GM12801 (cell line): ENCODE measurements around the gene DDTL.
"Not testable (repeated sequence)": the region's sequence is repeated elsewhere in the genome, so short reads cannot be mapped to it uniquely, and the experiment has no call there.

Experiments
- CTCF ChIP-seq: IDR thresholded peaks from one replicate; pipeline ENCODE4 v1.5.1; 2011; ENCODE audit warnings: control low read depth; ENCODE audit not compliant: insufficient read length; ENCODE audit errors: extremely low read depth

The DDTL gene

DNA sequence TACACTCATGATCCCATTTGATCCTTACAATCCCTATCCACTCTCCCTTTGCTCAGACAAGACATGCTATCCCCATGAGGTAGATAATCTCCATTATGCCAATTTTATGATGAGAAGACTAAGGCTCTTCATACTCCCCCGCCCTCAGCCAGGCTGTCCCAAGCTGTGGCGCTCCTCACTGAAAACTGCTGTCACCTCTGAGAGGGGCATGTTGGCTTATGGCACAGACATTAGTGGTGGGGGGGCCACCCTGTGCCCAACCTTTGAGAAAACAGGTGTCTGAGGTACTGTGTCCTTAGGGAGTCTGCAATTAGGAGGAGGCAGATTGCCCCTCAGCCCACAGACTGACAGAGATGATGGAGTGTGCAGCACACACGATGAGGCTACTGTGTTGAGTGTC lies 2.4 kb downstream of the DDTL start:
- TF ChIP-seq CTCF: no peak

DNA sequence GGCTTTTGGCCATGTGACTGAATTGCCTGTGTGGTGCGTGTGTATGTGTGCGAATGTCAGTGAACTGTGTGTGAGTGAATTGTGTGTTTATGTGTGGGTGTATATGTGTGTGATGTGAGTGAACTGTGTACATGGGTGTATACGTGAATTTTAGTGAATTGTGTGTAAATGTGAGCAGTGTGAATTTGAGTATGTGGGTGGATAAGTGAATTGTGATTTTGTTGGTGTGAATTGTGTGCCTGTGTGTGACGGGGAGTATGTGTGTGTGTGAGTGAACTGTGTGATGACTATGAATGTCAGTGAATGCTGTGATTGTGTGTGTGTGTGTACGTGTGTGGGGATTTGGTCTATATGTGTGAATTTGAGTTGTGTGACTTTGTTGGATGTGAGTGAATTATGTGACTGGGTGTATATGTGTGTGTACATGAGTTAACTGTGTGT lies 3.5 kb downstream of the DDTL start:
- TF ChIP-seq CTCF: no peak

- no peak for TF ChIP-seq CTCF
These were observed 4.3 kb downstream of the DDTL start for GRCh38 chr22:23970816-23971486.

DNA sequence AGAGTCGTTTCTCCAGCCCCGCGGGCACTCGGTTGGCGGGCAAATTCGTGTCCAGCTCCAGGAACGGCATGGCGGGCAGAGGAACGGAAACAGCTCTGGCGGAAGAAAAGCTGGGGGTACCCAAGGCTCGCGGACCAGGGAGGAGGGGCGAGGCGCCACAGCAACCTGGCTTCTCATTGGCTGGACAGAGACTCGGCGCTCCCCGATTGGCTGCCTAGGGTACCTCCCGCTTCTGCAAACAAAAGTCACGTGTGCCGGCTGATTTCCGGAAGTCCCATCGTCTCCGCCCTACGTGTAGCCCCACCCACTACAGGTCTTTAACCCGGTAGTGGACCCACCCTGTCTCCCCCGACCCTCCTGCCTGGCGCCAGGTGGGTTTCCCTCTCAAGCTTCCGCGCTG lies 7.7 kb downstream of the DDTL start, which contains the start of gene DDT:
TSS of gene DDT (minus strand) at position 97 of the 400 bp plus-strand sequence. CDS start at position 70, 27 bp downstream.
- TF ChIP-seq CTCF: not testable (repeated sequence)

- not testable (repeated sequence) for TF ChIP-seq CTCF
These were observed 13.0 kb downstream of the DDTL start, which contains the start of gene GSTT2 for GRCh38 chr22:23979557-23980240. Gene GSTT2 (plus strand): TSS chr22:23980134.

- no peak for TF ChIP-seq CTCF
These were observed 17.7 kb downstream of the DDTL start for GRCh38 chr22:23984430-23984829.

- no peak for TF ChIP-seq CTCF
These were observed 30.4 kb downstream of the DDTL start for GRCh38 chr22:23997092-23997491.
